PFSK-1 (cell line): ENCODE measurements around the gene FARS2.

ENCODE experiments used
- FOXP2 ChIP-seq: optimal IDR thresholded peaks from 2 replicates; pipeline ENCODE3; 2011; ENCODE audit warnings: borderline replicate concordance, control low read depth, inconsistent platforms; ENCODE audit not compliant: insufficient read depth; ENCODE audit errors: extremely low read length, extremely low read depth
- POLR2AphosphoS5 ChIP-seq: IDR thresholded peaks from 2 replicates; pipeline ENCODE4 v1.6.1; 2012; ENCODE audit warnings: low read depth, mild to moderate bottlenecking, control low read depth, low read length, moderate library complexity
- REST ChIP-seq, 2 experiments: IDR thresholded peaks; 2 replicates each; pipeline versions ENCODE4 v1.6.1 to v1.8.0; 2011 to 2012; ENCODE audit warnings: low read depth in 2 of 2, low read length in 2 of 2, control low read depth in 1 of 2, inconsistent platforms in 1 of 2, mild to moderate bottlenecking in 1 of 2, moderate library complexity in 1 of 2; ENCODE audit not compliant: insufficient read depth in 1 of 2
- SIN3A ChIP-seq: IDR thresholded peaks from 2 replicates; pipeline ENCODE4 v1.6.1; 2012; ENCODE audit warnings: mild to moderate bottlenecking, low read length, moderate library complexity, borderline replicate concordance; ENCODE audit not compliant: insufficient read depth
- TAF1 ChIP-seq: IDR thresholded peaks from 2 replicates; pipeline ENCODE4 v1.6.1; 2012; ENCODE audit warnings: low read length, control low read depth, borderline replicate concordance; ENCODE audit not compliant: insufficient read depth

Gene FARS2

GRCh38 chr6:5518936-5519491 is 257.7 kb downstream of the FARS2 start:
- TF ChIP-seq TAF1: no peak
- TF ChIP-seq FOXP2: no peak
- TF ChIP-seq REST (IDR thresholded peaks at IDR 0.05; ENCODE audit: insufficient read depth in 1 of 2, low read depth in 2 of 2, low read length in 2 of 2): no peak
- no peak for TF ChIP-seq SIN3A
- no peak for TF ChIP-seq POLR2AphosphoS5

- TF ChIP-seq POLR2AphosphoS5 (no peak), SIN3A (no peak), TAF1 (no peak), FOXP2 (no peak), REST (IDR thresholded peaks at IDR 0.05; ENCODE audit: insufficient read depth in 1 of 2, low read depth in 2 of 2, low read length in 2 of 2) (no peak)
Observed at GRCh38 chr6:5520796-5521195, 259.5 kb downstream of the FARS2 start.

- TF ChIP-seq POLR2AphosphoS5 (no peak), TAF1 (no peak), SIN3A (no peak), FOXP2 (no peak), REST (IDR thresholded peaks at IDR 0.05; ENCODE audit: insufficient read depth in 1 of 2, low read depth in 2 of 2, low read length in 2 of 2) (no peak)
Observed at GRCh38 chr6:5521322-5521721, 260.0 kb downstream of the FARS2 start.

GRCh38 chr6:5522147-5522546 is 260.8 kb downstream of the FARS2 start:
- TF ChIP-seq SIN3A (no peak), REST (IDR thresholded peaks at IDR 0.05; ENCODE audit: insufficient read depth in 1 of 2, low read depth in 2 of 2, low read length in 2 of 2) (no peak), TAF1 (no peak), FOXP2 (no peak)

GRCh38 chr6:5524110-5524509 is 262.8 kb downstream of the FARS2 start:
- TF ChIP-seq SIN3A: no peak

GRCh38 chr6:5525209-5525608 is 263.9 kb downstream of the FARS2 start:
- TF ChIP-seq TAF1 (no peak), POLR2AphosphoS5 (no peak), FOXP2 (no peak), SIN3A (no peak), REST (IDR thresholded peaks at IDR 0.05; ENCODE audit: insufficient read depth in 1 of 2, low read depth in 2 of 2, low read length in 2 of 2) (no peak)
